ENCODE results near the gene SIX2. TPM values are rescaled to one million over a fixed set of nuclear protein-coding genes. Genes with fewer than 3 reads are reported as not detected.

Gene SIX2
- total RNA-seq, 2 donors from 2014 or later: 0.33 to 1.3 TPM

GRCh38 chr2:44975571-44976450, 33.4 kb downstream of the SIX2 start:
- peak; percentile 56 for DNase-seq (ENCODE audit: low spot score)
- intact Hi-C loops (cut with DNase I): no loop called here

- peak; percentile 32 for DNase-seq (ENCODE audit: low spot score)
- intact Hi-C loops (cut with DNase I): no loop called here
Measured at GRCh38 chr2:44974064-44974715, 35.1 kb downstream of the SIX2 start.

GRCh38 chr2:44972771-44973535, 36.3 kb downstream of the SIX2 start:
- peak; percentile 64 for DNase-seq (ENCODE audit: low spot score)
- intact Hi-C loops (cut with DNase I): no loop called here

- no peak for DNase-seq (ENCODE audit: low spot score)
- intact Hi-C loops (cut with DNase I): no loop called here
Measured at GRCh38 chr2:44970846-44971450, 38.3 kb downstream of the SIX2 start.

- intact Hi-C loops (cut with DNase I): no loop called here
Measured at GRCh38 chr2:44969936-44970335, 39.3 kb downstream of the SIX2 start.

GRCh38 chr2:44967727-44968432, 41.4 kb downstream of the SIX2 start:
- intact Hi-C loops (cut with DNase I): no loop called here

More at GRCh38 chr2:44969936-44970335, 39.3 kb downstream of the SIX2 start:
- no peak for DNase-seq (ENCODE audit: low spot score)

GRCh38 chr2:44967056-44967455, 42.2 kb downstream of the SIX2 start:
- intact Hi-C loops (cut with DNase I): no loop called here
- DNase-seq (ENCODE audit: low spot score): no peak

More at GRCh38 chr2:44967727-44968432, 41.4 kb downstream of the SIX2 start:
- no peak for DNase-seq (ENCODE audit: low spot score)

GRCh38 chr2:44965684-44966083, 43.6 kb downstream of the SIX2 start:
- DNase-seq (ENCODE audit: low spot score): no peak
- intact Hi-C loops (cut with DNase I): no loop called here

GRCh38 chr2:44964752-44965236, 44.5 kb downstream of the SIX2 start:
- peak; percentile 55 for DNase-seq (ENCODE audit: low spot score)
- intact Hi-C loops (cut with DNase I): no loop called here

GRCh38 chr2:44962176-44962695, 47.0 kb downstream of the SIX2 start:
- intact Hi-C loops (cut with DNase I): no loop called here
- no peak for DNase-seq (ENCODE audit: low spot score)

GRCh38 chr2:44960871-44961270, 48.4 kb downstream of the SIX2 start:
- intact Hi-C loops (cut with DNase I): no loop called here
- no peak for DNase-seq (ENCODE audit: low spot score)

- DNase-seq (ENCODE audit: low spot score): no peak
- intact Hi-C loops (cut with DNase I): loop anchor here (5.0 to 10.0 kb wide), 3 partner anchors 475 to 918 kb away; no protein-coding TSS in a partner anchor
Measured at GRCh38 chr2:44959855-44960254, 49.4 kb downstream of the SIX2 start.

GRCh38 chr2:44957656-44958327, 51.5 kb downstream of the SIX2 start:
- intact Hi-C loops (cut with DNase I): loop anchor here (5.0 to 10.0 kb wide), 3 partner anchors 473 to 915 kb away; no protein-coding TSS in a partner anchor
- no peak for DNase-seq (ENCODE audit: low spot score)

GRCh38 chr2:44956843-44957242, 52.4 kb downstream of the SIX2 start:
- intact Hi-C loops (cut with DNase I): loop anchor here (5.0 to 10.0 kb wide), 3 partner anchors 472 to 915 kb away; no protein-coding TSS in a partner anchor
- DNase-seq (ENCODE audit: low spot score): no peak

GRCh38 chr2:44955593-44956392, 53.5 kb downstream of the SIX2 start:
- DNase-seq (ENCODE audit: low spot score): peak; percentile 94
- intact Hi-C loops (cut with DNase I): loop anchor here (5.0 to 10.0 kb wide), 3 partner anchors 471 to 913 kb away; no protein-coding TSS in a partner anchor

Data from posterior vena cava (tissue), 2 donors.